ENCODE data around the gene TSPAN32.

TSPAN32 gene

GRCh38 chr11:2367266-2368160 is 65.7 kb downstream of the TSPAN32 start:
- DNase-seq, result no peak

All from right kidney (tissue), 1 donor.